Parathyroid adenoma (tissue), 2 donors: ENCODE data around the gene DYNLL2.
A peak's percentile ranks its signal among the peaks of the same experiment; 100 is the strongest.

Source experiments
- H2AFZ ChIP-seq: fragments of 300-600 bp; sonication (generic); one replicate; pipeline ENCODE4 v1.7.0; 2017; ENCODE audit warnings: antibody characterized with exemption, mild to moderate bottlenecking
- H3K27ac ChIP-seq: fragments of 300-600 bp; sonication (generic); one replicate; pipeline ENCODE4 v1.7.0; 2017
- H3K27me3 ChIP-seq: fragments of 300-600 bp; sonication (generic); one replicate; pipeline ENCODE4 v1.7.0; 2017; ENCODE audit warnings: low read length; ENCODE audit not compliant: control insufficient read depth, insufficient read depth
- H3K36me3 ChIP-seq: fragments of 300-600 bp; sonication (generic); one replicate; pipeline ENCODE4 v1.7.0; 2017; ENCODE audit warnings: low read length; ENCODE audit not compliant: control insufficient read depth, insufficient read depth
- H3K4me1 ChIP-seq: fragments of 300-600 bp; sonication (generic); one replicate; pipeline ENCODE4 v1.7.0; 2017; ENCODE audit warnings: control low read depth
- H3K4me2 ChIP-seq: fragments of 300-600 bp; sonication (generic); one replicate; pipeline ENCODE4 v1.7.0; 2017; ENCODE audit warnings: low read length
- H3K4me3 ChIP-seq: fragments of 300-600 bp; sonication (generic); one replicate; pipeline ENCODE4 v1.7.0; 2017; ENCODE audit warnings: low read depth, low read length
- H3K79me2 ChIP-seq: fragments of 300-600 bp; sonication (generic); one replicate; pipeline ENCODE4 v1.7.0; 2017; ENCODE audit warnings: control low read depth
- H3K9ac ChIP-seq: fragments of 300-600 bp; sonication (generic); one replicate; pipeline ENCODE4 v1.7.0; 2017; ENCODE audit warnings: mild to moderate bottlenecking
- H3K9me3 ChIP-seq: fragments of 300-600 bp; sonication (generic); one replicate; pipeline ENCODE4 v1.7.0; 2017; ENCODE audit warnings: low read length; ENCODE audit not compliant: control insufficient read depth
- TF ChIP-seq, protein P1 (sequence below): fragments of 300-600 bp; sonication (generic); IDR thresholded peaks from one replicate; pipeline ENCODE4 v1.7.0; 2017; ENCODE audit warnings: antibody characterized with exemption, mild to moderate bottlenecking
- donor health status: primary hyperparathyroidism.

The DYNLL2 gene

DNA sequence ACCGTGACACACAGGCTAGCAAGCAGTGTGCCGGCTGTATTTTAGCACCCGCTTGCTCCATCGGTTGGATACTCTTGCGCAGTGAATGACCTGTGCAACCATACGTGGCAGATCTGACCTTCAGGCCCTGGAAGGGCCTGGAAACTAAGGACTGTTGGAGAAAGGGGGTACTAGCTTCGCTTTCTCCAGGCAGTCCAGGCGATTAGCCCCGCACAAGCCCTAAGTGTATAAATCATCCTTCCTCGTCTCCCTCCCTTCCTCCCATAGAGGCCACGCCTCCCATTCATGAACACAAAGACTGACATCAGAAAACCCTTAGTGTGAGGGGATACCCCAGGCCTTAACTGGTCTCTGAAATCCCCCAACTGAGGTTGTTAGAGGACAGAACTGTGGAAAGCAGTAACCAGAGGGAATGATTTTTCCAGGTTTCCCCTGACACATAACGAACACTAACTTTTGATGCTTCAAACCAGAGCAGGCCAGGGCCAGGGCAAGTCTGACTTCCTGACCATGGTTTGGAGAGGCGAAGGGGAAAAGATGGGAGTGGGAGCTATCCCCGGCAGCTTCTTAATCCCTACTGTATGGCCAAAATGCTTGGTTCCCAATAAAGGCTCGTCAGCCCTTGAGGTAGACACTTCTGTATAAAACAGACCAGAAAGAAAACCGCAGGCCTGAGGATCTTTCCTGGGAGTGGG lies 1.4 kb upstream of the DYNLL2 start:
- H3K9ac ChIP-seq, result no peak overlapping the region
- TF ChIP-seq, protein P1, sequence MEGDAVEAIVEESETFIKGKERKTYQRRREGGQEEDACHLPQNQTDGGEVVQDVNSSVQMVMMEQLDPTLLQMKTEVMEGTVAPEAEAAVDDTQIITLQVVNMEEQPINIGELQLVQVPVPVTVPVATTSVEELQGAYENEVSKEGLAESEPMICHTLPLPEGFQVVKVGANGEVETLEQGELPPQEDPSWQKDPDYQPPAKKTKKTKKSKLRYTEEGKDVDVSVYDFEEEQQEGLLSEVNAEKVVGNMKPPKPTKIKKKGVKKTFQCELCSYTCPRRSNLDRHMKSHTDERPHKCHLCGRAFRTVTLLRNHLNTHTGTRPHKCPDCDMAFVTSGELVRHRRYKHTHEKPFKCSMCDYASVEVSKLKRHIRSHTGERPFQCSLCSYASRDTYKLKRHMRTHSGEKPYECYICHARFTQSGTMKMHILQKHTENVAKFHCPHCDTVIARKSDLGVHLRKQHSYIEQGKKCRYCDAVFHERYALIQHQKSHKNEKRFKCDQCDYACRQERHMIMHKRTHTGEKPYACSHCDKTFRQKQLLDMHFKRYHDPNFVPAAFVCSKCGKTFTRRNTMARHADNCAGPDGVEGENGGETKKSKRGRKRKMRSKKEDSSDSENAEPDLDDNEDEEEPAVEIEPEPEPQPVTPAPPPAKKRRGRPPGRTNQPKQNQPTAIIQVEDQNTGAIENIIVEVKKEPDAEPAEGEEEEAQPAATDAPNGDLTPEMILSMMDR, result no peak
- no peak overlapping the region for H3K27ac ChIP-seq
- H3K27me3 ChIP-seq, result no peaks in the 10 kb centered on the region
- no peak overlapping the region for H3K4me3 ChIP-seq
- H3K36me3 ChIP-seq, result no peaks in the 10 kb centered on the region
- H3K79me2 ChIP-seq, result peaks cover 28% of the 10 kb centered on the region
- no peak overlapping the region for H2AFZ ChIP-seq
- peaks cover 19% of the 10 kb centered on the region for H3K4me1 ChIP-seq
- no peak overlapping the region for H3K4me2 ChIP-seq
- H3K9me3 ChIP-seq, result no peaks in the 10 kb centered on the region

DNA sequence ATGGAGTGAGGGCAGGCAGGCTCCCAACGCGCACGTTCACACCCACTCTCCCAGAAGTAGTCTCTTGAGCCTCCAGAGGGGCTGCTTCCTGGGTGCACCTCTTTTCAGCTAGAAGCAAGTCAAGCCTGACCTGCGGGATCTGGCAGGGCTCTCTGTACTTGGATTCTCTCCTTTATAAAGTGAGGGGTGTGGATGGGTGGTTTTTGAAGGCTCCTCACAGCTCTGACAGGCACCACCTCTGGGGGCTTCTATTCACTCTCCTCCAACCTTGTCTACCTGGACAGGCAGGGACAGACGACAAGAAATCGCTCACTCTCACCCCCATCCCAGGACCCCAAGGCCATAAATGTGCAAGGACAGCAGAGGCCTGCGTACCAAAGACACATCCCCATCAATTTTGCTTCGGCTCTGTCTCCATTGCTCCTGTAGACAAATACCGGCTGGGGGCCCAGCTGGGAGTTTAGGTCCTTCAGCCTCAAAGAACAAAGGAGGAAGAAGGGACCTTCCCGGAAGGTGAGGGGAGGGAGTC lies 814 bp upstream of the DYNLL2 start:
- Histone ChIP-seq H3K27me3 (no peaks in the 10 kb centered on the region), H3K79me2 (peaks cover 34% of the 10 kb centered on the region), H3K27ac (peak overlapping the region; percentile 83), H3K4me2 (peak overlapping the region; percentile 67), H3K9me3 (no peaks in the 10 kb centered on the region), H3K9ac (no peak overlapping the region), H3K36me3 (no peaks in the 10 kb centered on the region), H3K4me3 (peak overlapping the region; percentile 33), H2AFZ (peak overlapping the region; percentile 91), H3K4me1 (peaks cover 22% of the 10 kb centered on the region)
- TF ChIP-seq, protein P1, result no peak

DNA sequence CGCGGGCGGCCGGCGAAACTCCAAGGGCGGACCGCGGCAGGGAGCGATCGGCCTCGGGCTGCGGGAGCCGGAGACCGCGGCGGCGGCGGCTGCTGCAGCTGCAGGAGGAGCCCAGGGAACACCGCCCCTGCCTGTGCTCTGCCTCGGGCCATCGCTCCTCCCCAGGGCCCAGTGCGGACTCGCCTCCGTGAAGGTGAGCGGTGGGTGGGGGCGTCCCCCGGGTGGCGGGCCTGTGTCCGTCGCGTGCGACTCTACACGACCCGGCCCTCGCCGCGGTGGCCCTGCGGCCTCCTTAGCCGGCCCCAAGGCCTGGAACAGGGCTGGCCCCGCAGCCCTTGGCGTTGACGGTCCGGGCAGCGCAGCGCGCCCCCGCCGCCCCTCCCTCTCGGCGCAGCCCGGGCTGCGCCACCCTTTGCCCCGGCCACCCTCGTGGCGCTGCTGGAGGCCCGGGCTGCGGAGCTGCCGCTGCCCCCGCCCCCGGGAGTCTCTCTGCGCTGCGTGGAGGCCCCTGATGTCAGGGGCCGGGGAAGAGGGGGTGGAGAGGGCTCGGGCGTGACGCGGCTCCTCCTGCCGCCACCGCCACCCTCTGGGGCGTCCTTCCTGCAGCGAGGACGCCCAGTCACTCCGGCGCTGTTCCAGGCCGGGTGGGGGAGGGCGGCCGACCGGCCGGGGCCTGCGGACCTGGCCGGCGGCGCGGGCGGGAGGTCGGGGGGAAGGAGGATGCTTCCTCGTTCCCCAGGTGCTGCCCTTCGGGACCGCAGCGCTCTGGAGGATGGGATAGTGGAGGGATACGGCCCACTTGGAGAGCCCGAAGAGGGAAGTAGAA lies 485 bp downstream of the DYNLL2 start:
- H2AFZ ChIP-seq, result peak overlapping the region; percentile 75
- peak overlapping the region; percentile 77 for H3K4me2 ChIP-seq
- peak overlapping the region; percentile 93 for H3K27ac ChIP-seq
- H3K9ac ChIP-seq, result peak overlapping the region; percentile 85
- H3K36me3 ChIP-seq, result no peaks in the 10 kb centered on the region
- TF ChIP-seq, protein P1, result peak; percentile 11
- H3K27me3 ChIP-seq, result no peaks in the 10 kb centered on the region
- H3K4me1 ChIP-seq, result peaks cover 22% of the 10 kb centered on the region
- H3K9me3 ChIP-seq, result no peaks in the 10 kb centered on the region
- peaks cover 47% of the 10 kb centered on the region for H3K79me2 ChIP-seq
- H3K4me3 ChIP-seq, result peak overlapping the region; percentile 85

DNA sequence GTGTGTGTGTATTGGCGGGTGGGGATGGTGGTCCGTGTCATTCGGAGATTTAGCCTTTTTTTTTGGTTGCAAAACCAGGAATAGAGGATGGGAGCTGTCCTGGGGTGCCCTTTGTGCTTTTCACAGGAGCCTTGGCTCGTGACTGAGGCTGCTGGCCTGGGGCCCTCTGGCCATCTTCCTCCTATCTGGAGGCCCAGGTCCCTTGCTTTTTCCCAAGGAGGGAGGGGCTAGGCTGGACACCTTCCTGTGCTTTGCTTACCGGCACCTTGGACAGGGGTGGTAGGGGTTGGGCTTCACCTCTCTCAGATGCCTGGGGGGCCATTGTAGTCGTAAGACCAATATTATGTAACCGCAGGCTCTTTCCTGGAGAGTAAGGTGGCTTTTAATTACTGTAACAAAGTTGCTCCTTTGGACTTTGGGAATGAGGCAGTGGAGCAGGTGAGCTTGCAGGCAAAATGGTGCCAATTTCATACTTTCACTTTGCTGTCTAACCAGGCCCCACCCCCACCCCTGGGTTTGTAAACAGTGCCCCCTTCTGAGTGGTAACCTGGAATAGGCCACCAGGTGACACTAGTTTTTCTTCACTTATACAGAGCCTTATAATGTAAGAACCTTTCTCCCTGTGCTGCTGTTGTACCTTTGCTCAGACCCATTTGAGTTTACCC lies 1.2 kb downstream of the DYNLL2 start:
- Histone ChIP-seq H3K79me2 (peaks cover 51% of the 10 kb centered on the region), H3K4me2 (peak overlapping the region; percentile 77), H3K9me3 (no peaks in the 10 kb centered on the region), H3K27ac (peak overlapping the region; percentile 93), H3K9ac (peak overlapping the region; percentile 85), H3K36me3 (no peaks in the 10 kb centered on the region), H3K4me1 (peaks cover 22% of the 10 kb centered on the region), H2AFZ (peak overlapping the region; percentile 75), H3K4me3 (peak overlapping the region; percentile 85), H3K27me3 (no peaks in the 10 kb centered on the region)
- TF ChIP-seq, protein P1, result peak; percentile 47
